GM19193 (cell line): Measurements from ENCODE around the gene ADCY1.

ENCODE experiments used
- POLR2A ChIP-seq: IDR thresholded peaks from 4 replicates; pipeline ENCODE4 v1.6.1; 2011; ENCODE audit not compliant: insufficient read depth, insufficient read length; ENCODE audit errors: extremely low read depth

Gene ADCY1

DNA sequence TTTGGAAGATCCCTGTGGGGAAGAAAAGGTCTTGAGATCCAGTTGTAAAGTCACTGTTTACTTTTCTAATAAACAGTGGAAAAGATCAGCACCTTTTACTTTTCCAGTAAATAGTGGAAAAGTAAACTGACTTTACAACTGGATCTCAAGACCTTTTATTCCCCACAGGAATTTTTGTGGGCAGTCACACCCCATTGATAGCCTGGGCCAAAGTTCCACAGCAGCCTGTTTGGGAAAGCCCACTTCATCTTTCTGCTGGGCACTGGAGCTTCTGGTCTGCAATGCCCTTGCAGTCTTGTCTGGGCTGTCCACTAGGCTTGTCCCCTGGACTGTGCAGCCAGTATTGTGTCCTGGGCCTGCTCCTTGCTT is 50.2 kb downstream of the ADCY1 start:
- no peak for TF ChIP-seq POLR2A

DNA sequence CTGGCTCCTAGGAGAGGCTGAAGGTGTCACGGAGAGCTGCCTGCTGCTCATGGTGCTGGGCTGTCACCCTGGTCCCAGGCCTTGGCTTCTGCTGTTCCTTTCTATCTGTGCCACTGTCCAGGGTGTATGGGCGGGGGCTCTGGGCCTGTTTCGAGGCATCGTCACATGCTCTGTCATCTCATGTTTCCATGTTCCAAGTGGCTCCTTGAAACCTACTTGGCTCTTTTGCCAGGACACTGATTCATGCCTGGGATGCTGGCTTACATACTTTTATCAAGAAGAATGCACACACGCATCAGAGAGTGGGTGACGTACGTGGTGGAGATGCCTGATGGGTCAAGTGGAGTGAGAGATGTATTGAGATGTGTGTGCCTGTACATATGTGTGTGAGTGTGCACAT is 50.9 kb downstream of the ADCY1 start:
- no peak for TF ChIP-seq POLR2A

DNA sequence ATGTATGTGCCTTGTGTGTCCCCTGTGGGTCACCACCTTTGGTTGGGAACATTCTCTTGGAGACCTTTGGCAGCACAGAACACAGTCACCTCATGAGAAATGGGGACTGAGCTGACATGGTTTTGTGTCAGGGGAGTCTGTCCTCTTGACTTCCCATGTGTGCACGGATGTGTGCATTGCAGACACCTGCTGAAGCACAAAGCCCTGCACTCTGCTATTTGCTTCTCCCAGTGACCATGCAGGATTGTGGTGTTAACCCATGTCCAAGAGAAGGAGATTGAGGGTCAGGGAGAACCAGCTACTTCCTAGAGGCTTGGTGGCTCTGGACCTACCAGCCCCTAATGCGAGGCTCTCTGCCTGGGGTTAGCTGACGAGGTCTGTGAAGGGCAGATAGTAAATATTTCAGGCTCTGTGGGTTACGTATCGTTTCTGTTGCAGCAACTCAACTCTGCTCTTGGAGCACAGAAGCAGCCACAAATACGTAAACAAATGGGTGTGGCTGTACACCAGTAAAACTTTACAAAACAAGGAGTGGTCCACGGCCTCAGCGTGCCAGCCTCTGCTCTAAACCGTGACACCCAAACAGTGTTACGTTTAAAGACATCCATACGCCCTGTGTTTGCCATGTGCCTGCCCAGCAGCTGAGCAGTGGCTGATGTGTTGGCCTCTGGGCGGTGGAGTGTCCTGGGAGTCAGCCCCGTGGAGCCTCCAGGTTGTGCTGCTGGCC is 51.7 kb downstream of the ADCY1 start:
- no peak for TF ChIP-seq POLR2A

DNA sequence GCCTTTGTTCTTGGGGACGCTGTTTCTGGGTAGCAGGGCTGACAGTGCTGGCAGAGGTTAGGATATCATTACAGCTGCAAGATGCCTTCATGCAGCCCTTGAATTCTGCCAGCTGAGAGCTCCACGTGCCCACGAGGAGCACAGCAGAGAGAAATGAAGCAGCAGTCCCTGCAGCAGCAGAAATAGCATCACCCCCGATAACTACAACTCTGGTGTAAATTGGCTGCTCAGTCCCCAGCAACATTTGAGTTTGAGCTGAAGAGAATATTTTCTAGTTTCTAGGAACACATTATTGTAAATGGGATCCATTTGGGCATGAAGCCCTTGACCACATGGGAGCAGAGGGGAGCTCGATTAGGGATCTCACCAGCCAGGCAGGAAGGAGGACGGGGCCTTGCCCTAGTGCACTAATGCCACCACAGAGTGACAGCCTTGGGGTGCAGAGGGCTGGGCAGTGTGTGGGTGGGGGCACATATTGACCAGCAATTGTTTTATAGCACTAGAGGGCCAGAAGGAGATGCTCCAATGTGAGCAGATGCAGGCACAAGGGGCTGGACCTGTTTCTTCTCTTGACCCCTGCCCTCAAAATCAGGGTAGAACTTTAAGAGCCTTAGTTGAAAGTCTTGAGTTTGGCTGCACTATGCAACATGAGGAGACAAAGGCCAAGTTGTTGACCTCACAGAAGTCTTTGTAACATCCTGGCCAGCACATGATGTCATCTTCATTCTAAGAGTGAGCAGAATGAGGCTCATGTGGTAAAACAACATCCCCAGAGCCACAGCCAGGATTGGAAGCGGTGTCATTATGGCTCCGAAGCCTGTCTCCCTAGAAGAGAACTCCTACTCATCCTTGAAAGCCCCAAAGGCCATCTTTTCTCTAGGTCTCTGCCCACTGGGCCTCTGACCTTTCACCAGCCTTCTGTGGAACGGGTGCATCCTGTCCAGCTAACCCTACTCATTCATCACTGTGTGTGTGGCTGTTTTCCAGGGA is 52.6 kb downstream of the ADCY1 start:
- no peak for TF ChIP-seq POLR2A

DNA sequence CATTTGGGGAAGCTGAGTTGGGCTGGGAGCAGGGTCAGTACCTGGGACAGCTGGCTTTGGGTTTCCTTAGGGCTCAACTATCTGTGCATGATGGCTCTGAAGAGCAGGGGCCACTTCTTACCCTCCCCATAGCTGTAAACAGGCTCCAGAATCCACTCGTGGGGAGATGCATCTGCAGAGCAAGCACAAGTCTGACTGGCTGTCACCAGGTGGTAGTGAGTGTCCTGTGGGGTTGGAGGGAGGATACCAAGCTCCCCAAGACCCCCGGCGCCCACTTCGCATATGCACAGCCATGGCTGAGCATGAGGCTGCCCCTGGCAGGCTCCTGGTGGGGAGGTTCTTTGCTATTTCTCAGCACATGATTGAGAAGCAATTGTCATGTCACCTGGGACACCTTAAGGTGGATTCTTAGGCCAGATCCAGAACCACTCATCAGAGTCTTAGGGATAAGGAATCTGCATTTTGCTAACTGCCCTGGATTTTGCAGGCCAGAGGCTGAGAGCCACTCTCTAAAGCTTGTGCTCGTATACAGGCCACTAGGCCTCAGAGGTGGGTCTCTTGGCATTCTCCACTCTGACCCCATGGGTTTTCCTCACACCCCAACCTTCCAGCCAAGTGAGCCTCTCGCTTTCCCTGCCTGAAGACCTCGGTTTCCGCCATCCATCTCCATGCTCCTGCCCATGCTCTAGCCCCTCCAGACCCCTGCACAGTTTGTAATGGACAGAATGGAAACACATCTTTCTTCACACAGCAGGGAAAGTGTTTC is 53.7 kb downstream of the ADCY1 start:
- no peak for TF ChIP-seq POLR2A

DNA sequence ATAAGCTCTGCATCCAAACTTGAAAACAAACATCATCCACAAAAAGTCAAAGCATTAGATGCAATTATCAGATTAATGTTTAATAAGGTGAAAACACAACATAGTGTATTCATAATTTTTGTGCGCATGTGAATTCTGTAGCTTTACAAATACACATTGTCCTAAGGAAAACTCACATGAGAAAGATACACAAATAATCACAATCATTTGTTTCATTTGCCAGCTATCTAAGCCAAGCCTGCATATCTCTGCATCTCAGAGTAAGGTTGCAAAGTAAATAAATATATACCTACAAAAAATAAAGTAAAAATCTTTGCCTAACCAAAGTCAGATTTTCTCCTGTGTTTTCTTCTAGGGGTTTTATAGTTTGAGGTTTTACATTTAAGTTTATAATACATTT is 57.4 kb downstream of the ADCY1 start:
- no peak for TF ChIP-seq POLR2A

DNA sequence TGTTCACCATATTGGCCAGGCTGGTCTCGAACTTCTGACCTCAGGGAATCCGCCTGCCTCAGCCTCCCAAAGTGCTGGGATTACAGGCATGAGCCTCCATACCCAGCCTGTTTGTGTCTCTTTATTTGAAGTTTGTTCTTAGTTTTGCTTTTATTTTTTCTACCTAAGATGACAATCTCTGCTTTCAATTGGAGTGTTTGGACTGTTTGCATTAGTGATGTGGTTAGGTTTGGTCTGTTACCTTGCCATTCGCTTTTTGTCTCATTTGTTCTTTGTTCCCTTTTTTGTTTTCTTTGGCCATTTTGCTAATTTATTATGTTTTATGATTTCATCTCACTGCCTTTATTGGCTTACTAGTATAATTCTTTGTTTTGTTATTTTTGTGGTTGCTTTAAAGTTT is 62.6 kb downstream of the ADCY1 start:
- no peak for TF ChIP-seq POLR2A

DNA sequence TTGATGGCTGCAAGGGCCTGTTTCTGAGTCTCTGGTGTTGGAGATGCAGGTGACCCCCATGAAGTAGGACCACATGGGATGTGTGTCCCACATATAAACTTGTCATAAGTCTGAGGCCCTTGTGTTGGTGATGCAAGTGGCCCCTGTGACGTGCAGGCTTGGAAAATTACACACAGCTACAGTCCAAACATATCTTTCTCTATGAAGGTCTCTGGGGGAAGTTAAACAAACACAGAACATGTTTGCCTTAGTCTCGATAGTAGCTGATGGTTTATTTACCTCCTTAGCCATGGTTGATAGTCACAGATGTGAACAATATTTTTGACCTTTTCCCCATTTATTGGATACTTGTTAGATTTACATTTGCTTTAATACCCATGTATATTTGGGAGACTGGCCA is 64.7 kb downstream of the ADCY1 start:
- no peak for TF ChIP-seq POLR2A

DNA sequence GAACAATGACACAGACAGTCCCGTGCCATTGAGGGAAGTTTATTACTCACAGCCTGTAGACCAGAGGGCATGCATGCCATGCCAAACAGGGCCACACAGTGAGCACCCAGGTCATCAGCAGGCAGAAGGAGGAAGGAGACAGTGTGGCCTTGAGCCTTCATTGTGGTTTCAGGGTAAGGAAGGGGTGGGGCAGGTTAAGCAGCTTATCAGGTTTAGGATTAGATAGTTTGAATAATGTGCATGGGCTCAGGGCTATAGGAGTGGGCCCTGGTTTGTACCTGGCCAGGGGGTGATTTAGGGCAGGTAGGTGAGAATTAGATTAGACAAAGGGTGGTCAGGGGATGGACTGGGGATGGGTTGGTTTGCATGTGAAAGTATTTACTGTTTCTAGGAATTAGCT is 67.9 kb downstream of the ADCY1 start:
- TF ChIP-seq POLR2A: no peak

DNA sequence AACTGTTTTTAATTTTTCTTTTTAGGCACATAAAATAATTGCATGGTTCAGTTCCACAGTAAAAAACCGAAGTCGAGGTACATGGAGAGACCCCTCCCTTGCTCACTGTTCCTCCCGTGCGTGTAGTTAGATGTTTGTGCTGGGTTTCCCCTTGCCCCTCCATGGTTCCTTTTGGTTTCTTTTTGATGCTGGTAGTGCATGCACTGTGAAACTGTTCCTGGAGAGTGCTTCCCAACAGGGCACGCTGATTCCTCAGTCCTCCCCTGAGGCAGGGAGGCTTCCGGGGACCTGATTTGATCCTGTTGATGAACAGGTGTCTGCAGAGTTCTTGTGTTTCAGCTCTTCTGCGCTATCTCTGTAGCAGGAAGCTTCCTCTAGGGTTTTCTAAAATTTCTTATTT is 69.5 kb downstream of the ADCY1 start:
- no peak for TF ChIP-seq POLR2A

DNA sequence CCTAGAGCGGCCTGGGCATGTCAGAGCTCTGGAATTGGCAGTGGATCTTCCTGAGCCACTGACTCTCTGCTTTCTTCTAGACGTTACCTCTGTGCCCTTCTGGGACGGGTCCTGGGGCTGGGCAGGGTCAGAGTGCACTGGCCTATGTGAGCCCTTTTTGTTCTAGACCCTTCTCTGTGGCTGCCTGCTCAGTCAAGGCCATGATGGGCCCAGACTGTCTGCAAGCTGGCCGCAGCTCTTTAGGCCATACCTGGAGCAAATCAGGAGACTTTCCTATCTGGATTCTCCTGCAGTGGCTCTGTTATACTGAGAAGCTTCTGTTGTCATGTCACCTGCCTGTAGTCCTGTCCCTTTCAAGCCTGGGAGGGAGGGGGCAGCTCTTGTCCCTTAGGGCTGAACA is 70.1 kb downstream of the ADCY1 start:
- TF ChIP-seq POLR2A: no peak

DNA sequence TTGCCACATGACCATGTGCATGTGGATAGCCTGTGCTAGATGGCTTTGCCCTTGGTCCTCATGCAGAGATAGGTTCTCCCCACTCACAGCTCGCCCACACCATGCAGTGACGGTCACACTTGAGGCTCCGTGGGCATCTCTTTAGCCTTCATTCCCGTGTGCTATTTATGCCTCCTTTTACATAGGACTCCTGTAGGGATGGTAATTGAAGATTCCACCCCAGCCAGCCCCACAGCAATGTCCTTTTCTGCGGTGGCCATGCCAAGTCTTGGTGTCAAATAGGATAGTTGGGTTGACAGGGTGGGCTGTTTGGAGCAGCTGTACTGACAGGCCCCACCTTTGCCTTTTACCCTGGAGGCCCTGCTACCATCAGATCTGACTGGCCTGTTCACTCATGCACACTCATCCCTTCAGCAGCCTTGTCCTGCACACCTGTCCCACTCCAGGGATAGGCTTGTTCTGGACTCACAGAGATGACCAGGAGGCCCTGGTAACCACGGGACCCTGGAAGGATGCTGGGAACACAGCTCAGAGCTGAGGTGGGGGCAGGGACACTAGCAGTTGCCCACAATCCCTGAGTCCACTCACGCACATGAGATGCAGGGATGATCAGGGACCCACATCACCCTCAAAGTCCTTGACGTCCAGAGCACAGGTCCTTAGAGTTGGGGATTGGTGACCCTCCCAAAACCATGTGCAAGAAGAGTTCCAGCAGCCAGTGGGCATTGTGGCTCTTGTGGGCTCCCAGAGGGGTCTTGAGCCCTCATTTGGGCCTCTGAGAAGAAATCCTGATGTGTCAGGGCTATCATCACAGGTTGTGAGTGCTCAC is 71.2 kb downstream of the ADCY1 start:
- TF ChIP-seq POLR2A: no peak

DNA sequence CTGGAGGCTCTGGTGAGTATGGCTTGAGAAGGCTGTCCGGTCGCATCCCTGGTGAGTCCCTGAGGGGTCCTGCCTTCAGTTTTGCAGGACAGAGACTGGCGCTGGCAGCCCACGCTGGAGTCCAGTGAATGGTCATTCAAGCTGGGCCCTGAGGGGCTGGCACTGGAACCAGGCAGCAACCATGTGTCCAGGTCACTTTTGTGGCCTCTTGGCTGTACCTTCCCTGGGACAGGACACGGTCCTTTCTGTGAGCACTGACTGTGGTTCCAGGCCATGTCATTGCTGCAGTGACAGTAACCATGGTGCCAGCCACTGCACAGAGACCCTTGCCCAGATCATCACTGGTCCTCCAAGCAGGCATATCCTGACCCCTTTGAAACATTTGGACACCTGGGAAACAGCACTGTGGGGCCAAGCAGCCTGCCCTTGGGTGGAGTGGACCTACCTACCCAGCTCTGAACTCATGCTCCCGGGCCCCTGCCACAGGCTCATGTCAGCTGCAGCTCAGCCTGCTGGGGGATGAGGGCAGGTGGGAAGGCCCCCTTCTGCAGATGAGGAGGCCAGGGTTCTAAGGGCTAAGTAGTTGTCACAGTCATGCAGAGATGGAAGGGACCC is 72.1 kb downstream of the ADCY1 start:
- TF ChIP-seq POLR2A: no peak
